Measurements from ENCODE around the gene PLAU.
"Not testable (repeated sequence)": the region's sequence is repeated elsewhere in the genome, so short reads cannot be mapped to it uniquely, and the experiment has no call there.

The PLAU gene

DNA sequence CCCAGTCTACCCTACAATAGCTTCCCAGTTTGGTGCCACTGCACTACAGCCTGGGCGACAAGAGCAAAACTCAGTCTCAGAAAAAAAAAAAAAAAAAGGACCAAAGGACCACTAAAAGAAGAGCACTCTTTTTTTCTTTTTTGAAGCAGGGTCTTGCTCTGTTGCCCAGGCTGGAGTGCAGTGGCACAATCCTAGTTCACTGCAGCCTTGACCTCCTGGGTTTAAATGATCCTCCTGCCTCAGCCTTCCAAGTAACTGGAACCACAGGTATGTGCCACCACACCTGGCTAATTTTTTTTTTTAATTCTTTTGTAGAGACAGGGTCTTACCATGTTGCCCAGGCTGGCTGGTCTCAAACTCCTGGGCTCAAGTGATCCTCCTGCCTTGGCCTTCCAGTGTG lies 14.0 kb downstream of the PLAU start:
- H2BK12ac ChIP-seq (ENCODE audit: low read length in 2 of 2), result no peak overlapping the region
- H3K14ac ChIP-seq (ENCODE audit: low read length in 2 of 2), result no peak overlapping the region
- no peak overlapping the region for H3K18ac ChIP-seq (ENCODE audit: low read depth in 1 of 2, low read length in 2 of 2)
- no peaks in the 10 kb centered on the region for H3K79me1 ChIP-seq (replicated peaks; ENCODE audit: low read length, poor library complexity, severe bottlenecking)
- H2BK5ac ChIP-seq (ENCODE audit: low read depth, low read length, poor library complexity, severe bottlenecking), result no peak overlapping the region
- no peak overlapping the region for H3K27ac ChIP-seq (ENCODE audit: low read length, poor library complexity, severe bottlenecking)
- no peaks in the 10 kb centered on the region for H3K36me3 ChIP-seq (ENCODE audit: control insufficient read depth in 1 of 2, insufficient read depth in 2 of 2, low read depth in 1 of 2, low read length in 2 of 2)
- peak overlapping the region; percentile 48 for H2BK15ac ChIP-seq (ENCODE audit: low read depth, poor library complexity, severe bottlenecking)
- H3K4me2 ChIP-seq (ENCODE audit: low read length, poor library complexity, severe bottlenecking), result no peak overlapping the region
- no peak overlapping the region for H4K91ac ChIP-seq (ENCODE audit: low read length)
- peaks cover 3% of the 10 kb centered on the region for H3K4me1 ChIP-seq (ENCODE audit: control insufficient read depth, insufficient read depth, low read depth, low read length)
- no peaks in the 10 kb centered on the region for H3K9me3 ChIP-seq (ENCODE audit: control insufficient read depth, low read length)
- DNase-seq, result no peak
- no peak overlapping the region for H3K4ac ChIP-seq (ENCODE audit: low read depth in 1 of 2, low read length in 2 of 2)
- no peak overlapping the region for H2AK5ac ChIP-seq (ENCODE audit: low read length, severe bottlenecking)
- 100% methylated on average over 1 of the region's 1 CpG for WGBS
- H3K23ac ChIP-seq (ENCODE audit: low read length in 2 of 2), result no peak overlapping the region
- no peak overlapping the region for H2AFZ ChIP-seq (ENCODE audit: low read depth, low read length)
- H3K4me3 ChIP-seq (ENCODE audit: insufficient read depth in 1 of 2, low read depth in 1 of 2, low read length in 2 of 2), result no peak overlapping the region
- H3K9ac ChIP-seq (ENCODE audit: low read length), result no peak overlapping the region
- H3K27me3 ChIP-seq (ENCODE audit: control insufficient read depth in 1 of 2, insufficient read depth in 1 of 2, low read length in 2 of 2), result no peaks in the 10 kb centered on the region
- no peak overlapping the region for H4K8ac ChIP-seq (ENCODE audit: low read length)
- H2BK120ac ChIP-seq (ENCODE audit: low read depth, low read length), result no peak overlapping the region

DNA sequence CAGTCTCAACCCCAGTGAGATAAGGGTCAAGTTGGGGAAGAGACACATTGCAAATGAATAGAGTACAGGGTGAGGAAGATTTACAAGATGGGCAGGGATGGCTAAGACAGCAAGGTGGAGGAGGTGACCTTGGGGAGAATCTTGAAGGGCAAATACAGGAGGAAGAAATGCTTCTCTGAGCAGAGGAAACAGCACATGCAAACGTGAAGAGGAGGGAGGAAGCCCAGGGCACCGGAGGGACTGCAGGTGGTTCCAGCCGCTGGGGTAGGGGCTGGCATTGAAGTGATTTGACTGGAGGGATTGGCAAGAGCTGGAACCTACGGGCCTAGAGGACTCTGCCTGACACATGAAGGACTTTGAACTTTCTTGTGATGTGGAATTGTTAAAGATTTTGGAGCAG lies 14.6 kb downstream of the PLAU start:
- no peak overlapping the region for H2BK12ac ChIP-seq (ENCODE audit: low read length in 2 of 2)
- no peak for DNase-seq
- H3K18ac ChIP-seq (ENCODE audit: low read depth in 1 of 2, low read length in 2 of 2), result no peak overlapping the region
- no peak overlapping the region for H3K23ac ChIP-seq (ENCODE audit: low read length in 2 of 2)
- no peak overlapping the region for H3K9ac ChIP-seq (ENCODE audit: low read length)
- no peaks in the 10 kb centered on the region for H3K36me3 ChIP-seq (ENCODE audit: control insufficient read depth in 1 of 2, insufficient read depth in 2 of 2, low read depth in 1 of 2, low read length in 2 of 2)
- H2BK120ac ChIP-seq (ENCODE audit: low read depth, low read length), result no peak overlapping the region
- no peak overlapping the region for H2AK5ac ChIP-seq (ENCODE audit: low read length, severe bottlenecking)
- H3K79me1 ChIP-seq (replicated peaks; ENCODE audit: low read length, poor library complexity, severe bottlenecking), result no peaks in the 10 kb centered on the region
- no peak overlapping the region for H3K14ac ChIP-seq (ENCODE audit: low read length in 2 of 2)
- H2BK5ac ChIP-seq (ENCODE audit: low read depth, low read length, poor library complexity, severe bottlenecking), result no peak overlapping the region
- no peak overlapping the region for H3K4me2 ChIP-seq (ENCODE audit: low read length, poor library complexity, severe bottlenecking)
- WGBS, result 80% methylated on average over 4 of the region's 4 CpGs
- no peaks in the 10 kb centered on the region for H3K9me3 ChIP-seq (ENCODE audit: control insufficient read depth, low read length)
- no peak overlapping the region for H2AFZ ChIP-seq (ENCODE audit: low read depth, low read length)
- no peak overlapping the region for H3K4ac ChIP-seq (ENCODE audit: low read depth in 1 of 2, low read length in 2 of 2)
- no peaks in the 10 kb centered on the region for H3K27me3 ChIP-seq (ENCODE audit: control insufficient read depth in 1 of 2, insufficient read depth in 1 of 2, low read length in 2 of 2)
- no peak overlapping the region for H2BK15ac ChIP-seq (ENCODE audit: low read depth, poor library complexity, severe bottlenecking)
- peaks cover 3% of the 10 kb centered on the region for H3K4me1 ChIP-seq (ENCODE audit: control insufficient read depth, insufficient read depth, low read depth, low read length)
- no peak overlapping the region for H3K27ac ChIP-seq (ENCODE audit: low read length, poor library complexity, severe bottlenecking)
- H4K8ac ChIP-seq (ENCODE audit: low read length), result no peak overlapping the region
- no peak overlapping the region for H4K91ac ChIP-seq (ENCODE audit: low read length)
- no peak overlapping the region for H3K4me3 ChIP-seq (ENCODE audit: insufficient read depth in 1 of 2, low read depth in 1 of 2, low read length in 2 of 2)

DNA sequence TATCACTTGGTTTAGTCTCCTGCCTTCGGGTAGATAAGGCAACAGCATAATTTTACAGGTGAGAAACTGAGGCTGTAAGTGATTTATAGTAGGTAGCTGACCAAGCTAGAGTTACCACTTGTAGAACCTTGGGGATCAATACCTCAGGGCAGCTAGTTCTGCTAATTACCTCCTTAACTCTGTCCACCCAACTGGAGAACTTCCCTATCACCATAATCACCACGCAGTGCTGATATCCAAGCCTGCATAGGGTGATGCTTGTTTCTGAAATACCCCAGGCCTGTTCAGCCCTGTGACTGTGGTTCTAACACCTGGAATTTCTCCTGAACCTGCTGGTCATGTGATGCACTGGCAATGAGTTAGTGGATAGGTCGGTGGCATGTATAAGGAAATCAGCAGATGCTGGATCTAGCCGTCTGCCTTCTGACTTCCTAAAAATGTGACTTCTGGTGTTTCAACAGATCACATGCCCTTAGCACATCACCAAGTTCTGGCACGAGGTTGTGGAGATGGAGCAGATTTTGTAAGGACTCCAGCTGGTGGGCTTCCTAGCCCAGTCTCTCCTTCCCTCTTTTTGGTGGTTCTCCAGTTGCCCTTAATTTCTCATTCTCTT lies 15.3 kb downstream of the PLAU start:
- H3K27me3 ChIP-seq (ENCODE audit: control insufficient read depth in 1 of 2, insufficient read depth in 1 of 2, low read length in 2 of 2), result no peaks in the 10 kb centered on the region
- no peak overlapping the region for H3K18ac ChIP-seq (ENCODE audit: low read depth in 1 of 2, low read length in 2 of 2)
- H2BK15ac ChIP-seq (ENCODE audit: low read depth, poor library complexity, severe bottlenecking), result no peak overlapping the region
- no peak overlapping the region for H2BK12ac ChIP-seq (ENCODE audit: low read length in 2 of 2)
- H4K8ac ChIP-seq (ENCODE audit: low read length), result no peak overlapping the region
- no peaks in the 10 kb centered on the region for H3K36me3 ChIP-seq (ENCODE audit: control insufficient read depth in 1 of 2, insufficient read depth in 2 of 2, low read depth in 1 of 2, low read length in 2 of 2)
- no peak overlapping the region for H2BK120ac ChIP-seq (ENCODE audit: low read depth, low read length)
- H2AFZ ChIP-seq (ENCODE audit: low read depth, low read length), result no peak overlapping the region
- no peak overlapping the region for H3K14ac ChIP-seq (ENCODE audit: low read length in 2 of 2)
- H3K9me3 ChIP-seq (ENCODE audit: control insufficient read depth, low read length), result no peaks in the 10 kb centered on the region
- H3K4ac ChIP-seq (ENCODE audit: low read depth in 1 of 2, low read length in 2 of 2), result no peak overlapping the region
- no peak overlapping the region for H4K91ac ChIP-seq (ENCODE audit: low read length)
- H3K4me1 ChIP-seq (ENCODE audit: control insufficient read depth, insufficient read depth, low read depth, low read length), result peaks cover 4% of the 10 kb centered on the region
- no peak for DNase-seq
- no peak overlapping the region for H3K23ac ChIP-seq (ENCODE audit: low read length in 2 of 2)
- 98% methylated on average over 5 of the region's 5 CpGs for WGBS
- no peak overlapping the region for H3K4me2 ChIP-seq (ENCODE audit: low read length, poor library complexity, severe bottlenecking)
- H2BK5ac ChIP-seq (ENCODE audit: low read depth, low read length, poor library complexity, severe bottlenecking), result no peak overlapping the region
- H3K4me3 ChIP-seq (ENCODE audit: insufficient read depth in 1 of 2, low read depth in 1 of 2, low read length in 2 of 2), result no peak overlapping the region
- no peaks in the 10 kb centered on the region for H3K79me1 ChIP-seq (replicated peaks; ENCODE audit: low read length, poor library complexity, severe bottlenecking)
- no peak overlapping the region for H3K27ac ChIP-seq (ENCODE audit: low read length, poor library complexity, severe bottlenecking)
- H3K9ac ChIP-seq (ENCODE audit: low read length), result no peak overlapping the region
- no peak overlapping the region for H2AK5ac ChIP-seq (ENCODE audit: low read length, severe bottlenecking)

DNA sequence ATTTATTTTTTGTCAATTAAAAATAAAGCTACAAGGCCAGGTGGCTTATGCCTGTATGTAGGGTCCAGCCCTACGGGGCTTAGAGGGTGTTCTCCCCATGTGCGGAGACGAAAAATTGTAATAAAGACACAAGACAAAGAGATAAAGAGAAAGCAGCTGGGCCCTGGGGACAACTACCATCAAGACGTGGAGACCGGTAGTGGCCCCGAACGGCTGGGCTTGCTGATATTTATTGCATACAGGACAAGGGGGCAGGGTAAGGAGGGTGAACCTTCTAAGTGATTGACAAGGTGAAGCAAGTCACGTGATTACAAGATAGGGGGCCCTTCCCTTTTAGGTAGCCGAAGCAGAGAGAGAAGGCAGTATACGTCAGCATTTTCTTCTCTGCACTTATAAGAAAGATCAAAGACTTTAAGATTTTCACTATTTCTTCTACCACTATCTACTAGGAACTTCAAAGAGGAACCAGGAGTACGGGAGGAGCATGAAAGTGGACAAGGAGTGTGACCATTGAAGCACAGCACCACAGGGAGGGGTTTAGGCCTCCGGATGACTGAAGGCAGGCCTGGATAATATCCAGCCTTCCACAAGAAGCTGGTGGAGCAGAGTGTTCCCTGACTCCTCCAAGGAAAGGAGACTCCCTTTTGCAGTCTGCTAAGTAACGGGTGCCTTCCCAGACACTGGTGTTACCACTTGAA lies 19.8 kb downstream of the PLAU start:
- H3K4me2 ChIP-seq (ENCODE audit: low read length, poor library complexity, severe bottlenecking); H4K8ac ChIP-seq (ENCODE audit: low read length); H3K9me3 ChIP-seq (ENCODE audit: control insufficient read depth, low read length); H4K91ac ChIP-seq (ENCODE audit: low read length); H2AFZ ChIP-seq (ENCODE audit: low read depth, low read length); H3K18ac ChIP-seq (ENCODE audit: low read depth in 1 of 2, low read length in 2 of 2); DNase-seq; H3K23ac ChIP-seq (ENCODE audit: low read length in 2 of 2); H2BK120ac ChIP-seq (ENCODE audit: low read depth, low read length); H3K27ac ChIP-seq (ENCODE audit: low read length, poor library complexity, severe bottlenecking); H2BK5ac ChIP-seq (ENCODE audit: low read depth, low read length, poor library complexity, severe bottlenecking); H3K4ac ChIP-seq (ENCODE audit: low read depth in 1 of 2, low read length in 2 of 2); H3K9ac ChIP-seq (ENCODE audit: low read length); H2BK12ac ChIP-seq (ENCODE audit: low read length in 2 of 2); H2AK5ac ChIP-seq (ENCODE audit: low read length, severe bottlenecking); H3K27me3 ChIP-seq (ENCODE audit: control insufficient read depth in 1 of 2, insufficient read depth in 1 of 2, low read length in 2 of 2); H3K4me1 ChIP-seq (ENCODE audit: control insufficient read depth, insufficient read depth, low read depth, low read length); H3K79me1 ChIP-seq (replicated peaks; ENCODE audit: low read length, poor library complexity, severe bottlenecking); H2BK15ac ChIP-seq (ENCODE audit: low read depth, poor library complexity, severe bottlenecking); H3K14ac ChIP-seq (ENCODE audit: low read length in 2 of 2); H3K36me3 ChIP-seq (ENCODE audit: control insufficient read depth in 1 of 2, insufficient read depth in 2 of 2, low read depth in 1 of 2, low read length in 2 of 2); H3K4me3 ChIP-seq (ENCODE audit: insufficient read depth in 1 of 2, low read depth in 1 of 2, low read length in 2 of 2): not testable (repeated sequence)
- 68% methylated on average over 9 of the region's 13 CpGs for WGBS
